Body of pancreas (tissue), 4 donors: Measurements from ENCODE around the gene LMAN2.

Experiments
- CTCF ChIP-seq, 7 experiments: fragments of 450-650 bp in 4 of 7; fragments of 200-600 bp in 3 of 7; sonication (generic) in 3 of 7; IDR thresholded peaks; one replicate each; pipeline ENCODE4 v1.5.1; 2016 to 2019; ENCODE audit warnings: antibody characterized with exemption in 7 of 7
- POLR2A ChIP-seq, 3 donors: fragments of 450-650 bp; IDR thresholded peaks; one replicate each; pipeline ENCODE4 v1.6.1; 2016; ENCODE audit warnings: antibody characterized with exemption in 3 of 3, mild to moderate bottlenecking in 2 of 3

GRCh38 chr5:177330991-177331842, 20.3 kb downstream of the LMAN2 start:
- TF ChIP-seq POLR2A (IDR thresholded peaks at IDR 0.05) (no peak), CTCF (IDR thresholded peaks at IDR 0.05) (no peak)
